ENCODE data around the gene PLA2G12B.

- TF ChIP-seq TCF12 (IDR thresholded peaks at IDR 0.05; ENCODE audit: low read depth) (no peak), NFIC (IDR thresholded peaks at IDR 0.05) (no peak), ZBTB7A (IDR thresholded peaks at IDR 0.05; ENCODE audit: low read depth) (no peak), RAD21 (IDR thresholded peaks at IDR 0.05; ENCODE audit: low read depth) (no peak), CREB1 (IDR thresholded peaks at IDR 0.05; ENCODE audit: low read depth) (no peak), TAF1 (IDR thresholded peaks at IDR 0.05; ENCODE audit: low read depth) (no peak), REST (IDR thresholded peaks at IDR 0.05; ENCODE audit: low read depth) (no peak), FOXM1 (IDR thresholded peaks at IDR 0.05; ENCODE audit: borderline replicate concordance, low read depth) (no peak), YY1 (IDR thresholded peaks at IDR 0.05; ENCODE audit: low read depth) (no peak)
- TF ChIP-seq, protein P1, sequence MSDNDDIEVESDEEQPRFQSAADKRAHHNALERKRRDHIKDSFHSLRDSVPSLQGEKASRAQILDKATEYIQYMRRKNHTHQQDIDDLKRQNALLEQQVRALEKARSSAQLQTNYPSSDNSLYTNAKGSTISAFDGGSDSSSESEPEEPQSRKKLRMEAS (IDR thresholded peaks at IDR 0.05) = no peak
Measured at GRCh38 chr10:72927485-72927884, 27.1 kb downstream of the PLA2G12B start.
